Neural cell (in vitro differentiated cells): ENCODE results near the gene POLK.

Source experiments
- EZH2 ChIP-seq: fragments of 200-600, 300-800 bp; shearing (Covaris generic), sonication (generic); IDR thresholded peaks from 2 replicates; pipeline ENCODE4 v1.6.1; 2014; ENCODE audit warnings: antibody characterized with exemption, low read length, borderline replicate concordance, mild to moderate bottlenecking; ENCODE audit not compliant: insufficient read depth, poor library complexity, severe bottlenecking
- POLR2AphosphoS5 ChIP-seq: IDR thresholded peaks from 2 replicates; pipeline ENCODE4 v1.6.1; 2012
- RAD21 ChIP-seq: fragments of 450-650 bp; conservative IDR thresholded peaks from 2 replicates; pipeline ENCODE4 v1.6.1; 2014; ENCODE audit warnings: antibody characterized with exemption, mild to moderate bottlenecking, moderate library complexity
- TAF1 ChIP-seq: IDR thresholded peaks from 2 replicates; pipeline ENCODE4 v1.6.1; 2012; ENCODE audit warnings: low read depth
- TF ChIP-seq, protein P1 (sequence below): fragments of 450-650 bp; IDR thresholded peaks from 2 replicates; pipeline ENCODE4 v1.5.1; 2014; ENCODE audit warnings: antibody characterized with exemption, mild to moderate bottlenecking, moderate library complexity; ENCODE audit not compliant: poor library complexity, severe bottlenecking

DNA sequence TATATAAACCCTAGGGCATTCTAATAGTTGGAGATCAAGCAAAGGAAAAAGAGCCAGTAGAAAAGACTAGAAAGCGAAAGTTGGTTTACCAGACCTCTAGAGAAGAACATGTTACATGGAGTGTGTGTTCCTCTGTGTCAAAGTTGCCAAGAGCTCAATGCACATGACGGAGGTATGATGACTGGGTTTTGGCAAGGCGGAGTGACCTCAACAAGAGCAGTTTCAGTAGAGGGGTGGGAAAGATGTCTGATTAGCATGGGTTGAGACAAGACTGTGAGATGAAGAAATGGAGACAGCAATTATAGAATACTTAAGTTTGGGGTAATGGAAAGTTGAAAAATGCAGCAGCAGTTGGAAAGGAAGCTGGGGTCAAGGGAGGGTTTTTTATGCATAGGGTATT, 101.2 kb downstream of the POLK start:
- TF ChIP-seq, protein P1, sequence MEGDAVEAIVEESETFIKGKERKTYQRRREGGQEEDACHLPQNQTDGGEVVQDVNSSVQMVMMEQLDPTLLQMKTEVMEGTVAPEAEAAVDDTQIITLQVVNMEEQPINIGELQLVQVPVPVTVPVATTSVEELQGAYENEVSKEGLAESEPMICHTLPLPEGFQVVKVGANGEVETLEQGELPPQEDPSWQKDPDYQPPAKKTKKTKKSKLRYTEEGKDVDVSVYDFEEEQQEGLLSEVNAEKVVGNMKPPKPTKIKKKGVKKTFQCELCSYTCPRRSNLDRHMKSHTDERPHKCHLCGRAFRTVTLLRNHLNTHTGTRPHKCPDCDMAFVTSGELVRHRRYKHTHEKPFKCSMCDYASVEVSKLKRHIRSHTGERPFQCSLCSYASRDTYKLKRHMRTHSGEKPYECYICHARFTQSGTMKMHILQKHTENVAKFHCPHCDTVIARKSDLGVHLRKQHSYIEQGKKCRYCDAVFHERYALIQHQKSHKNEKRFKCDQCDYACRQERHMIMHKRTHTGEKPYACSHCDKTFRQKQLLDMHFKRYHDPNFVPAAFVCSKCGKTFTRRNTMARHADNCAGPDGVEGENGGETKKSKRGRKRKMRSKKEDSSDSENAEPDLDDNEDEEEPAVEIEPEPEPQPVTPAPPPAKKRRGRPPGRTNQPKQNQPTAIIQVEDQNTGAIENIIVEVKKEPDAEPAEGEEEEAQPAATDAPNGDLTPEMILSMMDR = no peak
- TF ChIP-seq TAF1 = no peak
- no peak for TF ChIP-seq EZH2
- TF ChIP-seq POLR2AphosphoS5 = no peak
- TF ChIP-seq RAD21 = no peak
